GM12875 (cell line): ENCODE results near the gene MAML2.

Source experiments
- H3K4me3 ChIP-seq: one replicate; pipeline ENCODE4 v1.5.1; 2011; ENCODE audit warnings: low read depth, low read length, control low read depth
- TF ChIP-seq, protein P1 (sequence below): IDR thresholded peaks from 2 replicates; pipeline ENCODE4 v1.5.1; 2011; ENCODE audit warnings: low read depth, mild to moderate bottlenecking, control low read depth, inconsistent platforms, low read length, moderate library complexity, borderline replicate concordance; ENCODE audit not compliant: insufficient read depth

The MAML2 gene

DNA sequence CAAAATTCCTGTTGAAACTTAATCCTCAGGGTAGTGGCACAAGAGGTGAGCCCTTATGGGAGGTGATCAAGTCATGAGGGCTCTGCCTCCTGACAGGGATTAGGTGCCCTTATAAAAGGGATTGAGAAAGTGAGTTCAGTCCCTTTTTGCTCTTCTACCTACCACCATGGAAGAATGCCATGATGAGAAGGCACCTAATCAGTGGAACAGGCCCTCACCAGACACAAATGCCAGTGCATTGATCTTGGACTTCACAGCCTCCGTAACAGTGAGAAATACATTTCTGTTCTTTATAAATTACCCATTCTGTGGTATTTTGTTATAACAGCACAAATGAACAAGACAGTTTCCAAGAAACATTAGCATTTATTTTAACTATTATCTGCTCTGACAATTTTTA is 338.1 kb downstream of the MAML2 start:
- TF ChIP-seq, protein P1, sequence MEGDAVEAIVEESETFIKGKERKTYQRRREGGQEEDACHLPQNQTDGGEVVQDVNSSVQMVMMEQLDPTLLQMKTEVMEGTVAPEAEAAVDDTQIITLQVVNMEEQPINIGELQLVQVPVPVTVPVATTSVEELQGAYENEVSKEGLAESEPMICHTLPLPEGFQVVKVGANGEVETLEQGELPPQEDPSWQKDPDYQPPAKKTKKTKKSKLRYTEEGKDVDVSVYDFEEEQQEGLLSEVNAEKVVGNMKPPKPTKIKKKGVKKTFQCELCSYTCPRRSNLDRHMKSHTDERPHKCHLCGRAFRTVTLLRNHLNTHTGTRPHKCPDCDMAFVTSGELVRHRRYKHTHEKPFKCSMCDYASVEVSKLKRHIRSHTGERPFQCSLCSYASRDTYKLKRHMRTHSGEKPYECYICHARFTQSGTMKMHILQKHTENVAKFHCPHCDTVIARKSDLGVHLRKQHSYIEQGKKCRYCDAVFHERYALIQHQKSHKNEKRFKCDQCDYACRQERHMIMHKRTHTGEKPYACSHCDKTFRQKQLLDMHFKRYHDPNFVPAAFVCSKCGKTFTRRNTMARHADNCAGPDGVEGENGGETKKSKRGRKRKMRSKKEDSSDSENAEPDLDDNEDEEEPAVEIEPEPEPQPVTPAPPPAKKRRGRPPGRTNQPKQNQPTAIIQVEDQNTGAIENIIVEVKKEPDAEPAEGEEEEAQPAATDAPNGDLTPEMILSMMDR, result no peak
- no peak overlapping the region for H3K4me3 ChIP-seq

- H3K4me3 ChIP-seq, result no peak overlapping the region
- TF ChIP-seq, protein P1, result no peak
Measured at GRCh38 chr11:96002754-96003290, 340.2 kb downstream of the MAML2 start.

DNA sequence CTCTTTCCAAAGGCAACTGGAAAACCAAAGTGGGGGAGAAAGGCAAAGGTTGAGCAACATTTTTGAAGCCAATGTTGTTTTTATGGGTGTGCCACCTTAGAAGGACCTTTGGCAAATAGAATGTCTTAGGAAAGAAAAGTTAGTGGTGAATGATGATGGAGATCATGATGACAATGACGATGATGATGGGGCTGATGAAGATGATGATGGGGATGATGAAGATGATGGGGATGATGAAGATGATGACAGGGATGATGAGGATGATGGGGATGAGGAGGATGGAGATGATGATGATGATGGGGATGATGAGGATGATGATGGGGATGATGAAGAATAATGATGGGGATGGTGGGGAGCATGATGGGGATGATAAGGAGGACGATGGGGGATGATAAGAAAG is 340.7 kb downstream of the MAML2 start:
- TF ChIP-seq, protein P1, result no peak
- H3K4me3 ChIP-seq, result no peak overlapping the region

GRCh38 chr11:96001037-96001436 is 342.0 kb downstream of the MAML2 start:
- H3K4me3 ChIP-seq, result no peak overlapping the region
- TF ChIP-seq, protein P1, result no peak

GRCh38 chr11:95999711-96000406 is 343.1 kb downstream of the MAML2 start:
- TF ChIP-seq, protein P1, result no peak
- no peak overlapping the region for H3K4me3 ChIP-seq

GRCh38 chr11:95996621-95997235 is 346.3 kb downstream of the MAML2 start:
- TF ChIP-seq, protein P1, result no peak
- no peak overlapping the region for H3K4me3 ChIP-seq

DNA sequence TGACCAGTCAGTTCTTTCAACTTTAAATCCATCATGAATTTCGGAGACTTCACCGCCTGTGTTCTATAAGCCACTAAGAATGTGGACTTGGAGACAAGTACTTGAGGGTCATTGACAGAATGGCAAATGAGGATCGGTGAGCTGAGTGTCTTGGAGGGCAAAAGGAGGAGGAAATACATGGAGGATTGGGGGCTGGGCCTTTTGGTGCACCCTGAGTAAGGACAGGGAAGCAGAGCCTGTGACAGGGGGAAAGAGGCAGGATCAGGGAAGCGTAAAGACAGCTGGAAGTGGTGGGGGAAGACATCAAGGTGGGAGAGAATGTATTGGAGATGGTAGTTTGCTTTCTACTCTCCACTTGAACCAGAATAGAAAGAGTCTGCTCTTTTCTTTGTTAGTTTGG is 348.7 kb downstream of the MAML2 start:
- TF ChIP-seq, protein P1, result no peak
- no peak overlapping the region for H3K4me3 ChIP-seq
